ENCODE results near the gene HBB. TPM values are rescaled to one million over a fixed set of nuclear protein-coding genes. Genes with fewer than 3 reads are reported as not detected.

HBB gene
- total RNA-seq, 1 donor from 2014 or later, result 3,814 TPM

DNA sequence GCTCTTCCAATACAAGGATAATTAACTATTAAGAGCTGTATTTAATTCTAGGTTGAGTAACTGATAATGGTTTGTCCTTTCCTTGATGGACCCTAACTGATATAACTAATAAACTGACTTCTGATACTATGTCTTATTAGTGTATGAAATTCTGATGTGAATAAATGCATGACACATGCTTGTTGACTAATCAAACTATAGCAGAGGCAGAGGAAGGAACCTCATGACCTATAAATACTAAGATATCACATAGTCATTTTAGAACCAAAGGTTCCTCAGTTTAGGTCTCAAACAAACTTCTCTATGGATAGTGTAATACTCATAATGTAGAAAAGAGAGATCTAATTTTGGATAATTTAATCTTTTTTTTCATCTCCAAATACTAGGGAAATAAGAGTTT, 12.2 kb upstream of the HBB start:
- Histone ChIP-seq H3K9ac (ENCODE audit: low read depth in 1 of 3, low read length in 3 of 3) (no peak overlapping the region), H3K4me1 (ENCODE audit: control insufficient read depth in 3 of 3, insufficient read depth in 3 of 3, low read length in 3 of 3) (no peaks in the 10 kb centered on the region), H3K27ac (ENCODE audit: low read depth, low read length) (no peak overlapping the region), H3K9me3 (ENCODE audit: control insufficient read depth in 3 of 3, low read length in 3 of 3) (no peaks in the 10 kb centered on the region), H3K27me3 (ENCODE audit: control insufficient read depth in 3 of 3, insufficient read depth in 3 of 3, low read length in 3 of 3) (no peaks in the 10 kb centered on the region), H3K36me3 (ENCODE audit: control insufficient read depth in 3 of 3, insufficient read depth in 3 of 3, low read length in 3 of 3) (no peaks in the 10 kb centered on the region), H3K4me3 (ENCODE audit: low read length in 3 of 3) (no peak overlapping the region)

DNA sequence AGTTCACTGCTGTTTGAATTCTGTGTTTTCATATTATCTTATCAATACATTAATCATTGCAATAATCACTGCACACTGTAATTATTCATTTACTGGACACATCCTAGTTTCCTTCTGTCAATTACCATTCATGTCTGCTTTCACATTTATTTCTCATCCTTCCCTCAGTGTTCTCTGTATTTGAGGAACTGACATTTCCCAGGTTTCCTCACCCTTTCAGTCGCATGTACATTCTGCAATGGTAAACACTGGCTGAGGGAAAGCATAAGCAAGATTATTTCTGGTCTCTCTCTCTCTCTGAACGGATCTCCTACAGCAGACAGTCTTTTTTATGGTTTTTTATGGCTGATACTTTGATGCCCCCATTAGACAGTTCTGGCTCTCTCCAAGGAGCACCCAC, 11.6 kb upstream of the HBB start:
- Histone ChIP-seq H3K36me3 (ENCODE audit: control insufficient read depth in 3 of 3, insufficient read depth in 3 of 3, low read length in 3 of 3) (no peaks in the 10 kb centered on the region), H3K9me3 (ENCODE audit: control insufficient read depth in 3 of 3, low read length in 3 of 3) (no peaks in the 10 kb centered on the region), H3K9ac (ENCODE audit: low read depth in 1 of 3, low read length in 3 of 3) (no peak overlapping the region), H3K27me3 (ENCODE audit: control insufficient read depth in 3 of 3, insufficient read depth in 3 of 3, low read length in 3 of 3) (no peaks in the 10 kb centered on the region), H3K27ac (ENCODE audit: low read depth, low read length) (no peak overlapping the region), H3K4me3 (ENCODE audit: low read length in 3 of 3) (no peak overlapping the region), H3K4me1 (ENCODE audit: control insufficient read depth in 3 of 3, insufficient read depth in 3 of 3, low read length in 3 of 3) (no peaks in the 10 kb centered on the region)

DNA sequence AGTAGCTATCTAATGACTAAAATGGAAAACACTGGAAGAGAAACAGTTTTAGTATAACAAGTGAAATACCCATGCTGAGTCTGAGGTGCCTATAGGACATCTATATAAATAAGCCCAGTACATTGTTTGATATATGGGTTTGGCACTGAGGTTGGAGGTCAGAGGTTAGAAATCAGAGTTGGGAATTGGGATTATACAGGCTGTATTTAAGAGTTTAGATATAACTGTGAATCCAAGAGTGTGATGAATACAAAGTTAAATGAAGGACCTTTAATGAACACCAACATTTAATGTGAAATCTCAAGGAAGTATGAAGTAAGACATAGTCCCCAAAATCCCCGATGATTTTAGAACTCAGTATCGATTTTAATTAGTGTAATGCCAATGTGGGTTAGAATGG, 10.5 kb upstream of the HBB start:
- Histone ChIP-seq H3K4me1 (ENCODE audit: control insufficient read depth in 3 of 3, insufficient read depth in 3 of 3, low read length in 3 of 3) (no peaks in the 10 kb centered on the region), H3K4me3 (ENCODE audit: low read length in 3 of 3) (no peak overlapping the region)

DNA sequence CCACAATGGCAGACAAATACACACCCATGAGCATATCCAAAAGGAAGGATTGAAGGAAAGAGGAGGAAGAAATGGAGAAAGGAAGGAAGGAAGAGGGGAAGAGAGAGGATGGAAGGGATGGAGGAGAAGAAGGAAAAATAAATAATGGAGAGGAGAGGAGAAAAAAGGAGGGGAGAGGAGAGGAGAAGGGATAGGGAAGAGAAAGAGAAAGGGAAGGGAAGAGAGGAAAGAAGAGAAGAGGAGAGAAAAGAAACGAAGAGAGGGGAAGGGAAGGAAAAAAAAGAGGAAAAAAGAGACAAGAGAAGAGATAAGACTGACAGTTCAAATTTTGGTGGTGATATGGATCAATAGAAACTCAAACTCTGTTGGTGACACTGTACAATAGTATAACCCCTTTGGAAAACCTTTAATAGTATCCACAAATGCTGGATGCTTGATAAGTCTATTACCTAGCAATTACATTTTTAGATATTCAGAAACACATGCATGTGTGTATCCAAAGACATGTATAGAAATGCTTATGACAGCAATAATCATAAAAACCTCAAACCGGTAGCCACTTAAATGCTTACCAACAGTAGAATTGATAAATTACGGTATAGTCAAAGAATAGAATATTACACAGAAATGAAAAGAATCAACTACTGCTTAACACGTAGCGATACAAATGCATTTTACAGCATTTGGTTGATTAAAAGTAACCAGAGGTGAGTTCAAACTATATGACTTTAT, 8.7 kb upstream of the HBB start:
- no peak overlapping the region for H3K4me3 ChIP-seq (ENCODE audit: low read length in 3 of 3)
- H3K27me3 ChIP-seq (ENCODE audit: control insufficient read depth in 3 of 3, insufficient read depth in 3 of 3, low read length in 3 of 3), result no peaks in the 10 kb centered on the region
- no peaks in the 10 kb centered on the region for H3K9me3 ChIP-seq (ENCODE audit: control insufficient read depth in 3 of 3, low read length in 3 of 3)
- H3K9ac ChIP-seq (ENCODE audit: low read depth in 1 of 3, low read length in 3 of 3), result no peak overlapping the region
- no peaks in the 10 kb centered on the region for H3K36me3 ChIP-seq (ENCODE audit: control insufficient read depth in 3 of 3, insufficient read depth in 3 of 3, low read length in 3 of 3)
- H3K4me1 ChIP-seq (ENCODE audit: control insufficient read depth in 3 of 3, insufficient read depth in 3 of 3, low read length in 3 of 3), result no peaks in the 10 kb centered on the region
- H3K27ac ChIP-seq (ENCODE audit: low read depth, low read length), result no peak overlapping the region

More for the DNA sequence above, 10.5 kb upstream of the HBB start:
- Histone ChIP-seq H3K36me3 (ENCODE audit: control insufficient read depth in 3 of 3, insufficient read depth in 3 of 3, low read length in 3 of 3) (no peaks in the 10 kb centered on the region), H3K27ac (ENCODE audit: low read depth, low read length) (no peak overlapping the region), H3K9me3 (ENCODE audit: control insufficient read depth in 3 of 3, low read length in 3 of 3) (no peaks in the 10 kb centered on the region), H3K27me3 (ENCODE audit: control insufficient read depth in 3 of 3, insufficient read depth in 3 of 3, low read length in 3 of 3) (no peaks in the 10 kb centered on the region), H3K9ac (ENCODE audit: low read depth in 1 of 3, low read length in 3 of 3) (no peak overlapping the region)

DNA sequence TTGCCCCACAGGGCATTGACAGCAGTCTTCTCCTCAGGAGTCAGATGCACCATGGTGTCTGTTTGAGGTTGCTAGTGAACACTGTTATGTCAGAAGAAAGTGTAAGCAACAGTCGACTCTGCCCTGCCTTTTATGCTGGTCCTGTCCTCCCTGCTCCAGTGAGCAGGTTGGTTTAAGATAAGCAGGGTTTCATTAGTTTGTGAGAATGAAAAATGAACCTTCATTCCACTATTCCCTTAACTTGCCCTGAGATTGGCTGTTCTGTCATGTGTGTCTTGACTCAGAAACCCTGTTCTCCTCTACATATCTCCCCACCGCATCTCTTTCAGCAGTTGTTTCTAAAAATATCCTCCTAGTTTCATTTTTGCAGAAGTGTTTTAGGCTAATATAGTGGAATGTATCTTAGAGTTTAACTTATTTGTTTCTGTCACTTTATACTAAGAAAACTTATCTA, 7.5 kb upstream of the HBB start, which contains the start of gene HBD:
HBD (minus strand) TSS at position 103 of the 454 bp plus-strand sequence; CDS start at position 53, 50 bp downstream.
- Histone ChIP-seq H3K4me1 (ENCODE audit: control insufficient read depth in 3 of 3, insufficient read depth in 3 of 3, low read length in 3 of 3) (no peaks in the 10 kb centered on the region), H3K36me3 (ENCODE audit: control insufficient read depth in 3 of 3, insufficient read depth in 3 of 3, low read length in 3 of 3) (no peaks in the 10 kb centered on the region), H3K4me3 (ENCODE audit: low read length in 3 of 3) (no peak within 1 kb of the TSS), H3K27me3 (ENCODE audit: control insufficient read depth in 3 of 3, insufficient read depth in 3 of 3, low read length in 3 of 3) (no peaks in the 10 kb centered on the region), H3K9ac (ENCODE audit: low read depth in 1 of 3, low read length in 3 of 3) (no peak within 1 kb of the TSS), H3K27ac (ENCODE audit: low read depth, low read length) (no peak within 1 kb of the TSS), H3K9me3 (ENCODE audit: control insufficient read depth in 3 of 3, low read length in 3 of 3) (no peaks in the 10 kb centered on the region)

DNA sequence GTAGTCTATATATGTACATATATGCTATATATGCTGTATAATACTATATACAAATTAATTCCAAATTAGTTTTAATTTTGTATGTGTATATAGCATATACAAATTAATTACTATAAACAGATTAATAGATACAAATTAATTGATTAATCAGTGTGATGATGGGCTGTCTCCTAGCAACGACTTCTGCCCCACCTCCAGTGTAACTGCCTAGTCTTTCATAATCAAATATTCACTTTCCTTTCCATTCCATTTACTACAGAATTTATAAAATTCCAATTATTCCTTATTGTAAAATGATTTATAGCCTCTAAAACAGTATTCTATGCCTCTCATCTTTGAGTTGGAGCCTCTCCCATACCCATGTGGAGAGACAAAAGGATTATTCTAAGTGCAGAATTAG, 6.4 kb upstream of the HBB start:
- no peaks in the 10 kb centered on the region for H3K27me3 ChIP-seq (ENCODE audit: control insufficient read depth in 3 of 3, insufficient read depth in 3 of 3, low read length in 3 of 3)
- no peak overlapping the region for H3K4me3 ChIP-seq (ENCODE audit: low read length in 3 of 3)
- H3K9ac ChIP-seq (ENCODE audit: low read depth in 1 of 3, low read length in 3 of 3), result no peak overlapping the region
- no peaks in the 10 kb centered on the region for H3K4me1 ChIP-seq (ENCODE audit: control insufficient read depth in 3 of 3, insufficient read depth in 3 of 3, low read length in 3 of 3)
- no peaks in the 10 kb centered on the region for H3K36me3 ChIP-seq (ENCODE audit: control insufficient read depth in 3 of 3, insufficient read depth in 3 of 3, low read length in 3 of 3)
- no peaks in the 10 kb centered on the region for H3K9me3 ChIP-seq (ENCODE audit: control insufficient read depth in 3 of 3, low read length in 3 of 3)
- no peak overlapping the region for H3K27ac ChIP-seq (ENCODE audit: low read depth, low read length)

DNA sequence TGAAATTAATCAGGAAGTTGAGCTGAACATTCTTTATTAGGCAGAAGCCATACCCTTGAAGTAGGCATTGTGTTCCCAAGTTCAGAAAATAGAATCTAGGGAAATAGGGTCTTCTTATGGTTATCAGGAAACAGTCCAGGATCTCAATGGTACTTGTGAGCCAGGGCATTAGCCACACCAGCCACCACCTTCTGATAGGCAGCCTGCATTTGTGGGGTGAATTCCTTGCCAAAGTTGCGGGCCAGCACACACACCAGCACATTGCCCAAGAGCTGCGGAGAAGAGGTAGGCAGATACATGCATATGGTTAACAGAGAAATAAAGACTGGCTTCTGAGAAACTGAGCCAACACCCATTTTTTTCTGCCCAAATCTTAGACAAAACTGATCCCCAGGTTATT, 6.0 kb upstream of the HBB start:
- Histone ChIP-seq H3K9ac (ENCODE audit: low read depth in 1 of 3, low read length in 3 of 3) (no peak overlapping the region), H3K9me3 (ENCODE audit: control insufficient read depth in 3 of 3, low read length in 3 of 3) (no peaks in the 10 kb centered on the region), H3K4me3 (ENCODE audit: low read length in 3 of 3) (no peak overlapping the region), H3K27ac (ENCODE audit: low read depth, low read length) (no peak overlapping the region), H3K27me3 (ENCODE audit: control insufficient read depth in 3 of 3, insufficient read depth in 3 of 3, low read length in 3 of 3) (no peaks in the 10 kb centered on the region), H3K36me3 (ENCODE audit: control insufficient read depth in 3 of 3, insufficient read depth in 3 of 3, low read length in 3 of 3) (no peaks in the 10 kb centered on the region), H3K4me1 (ENCODE audit: control insufficient read depth in 3 of 3, insufficient read depth in 3 of 3, low read length in 3 of 3) (no peaks in the 10 kb centered on the region)

DNA sequence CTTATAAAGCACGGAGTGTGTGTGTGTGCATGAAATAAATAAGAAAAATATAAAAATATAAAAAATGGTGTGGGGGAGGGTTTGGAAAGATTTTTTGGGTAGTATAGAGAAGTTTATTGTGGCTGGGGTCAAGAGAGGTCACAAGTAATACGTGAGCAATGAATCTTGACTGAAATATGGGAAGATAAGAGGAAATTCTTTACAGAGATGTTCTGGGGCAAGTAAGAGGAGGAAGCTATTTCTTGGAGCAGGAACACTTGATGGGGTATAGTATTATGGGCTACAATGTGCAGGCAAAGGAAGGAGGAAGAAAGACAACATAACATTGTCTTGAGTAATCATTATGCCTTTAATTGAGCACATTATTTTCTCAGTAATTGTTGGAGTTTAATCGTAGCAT, 5.3 kb upstream of the HBB start:
- Histone ChIP-seq H3K36me3 (ENCODE audit: control insufficient read depth in 3 of 3, insufficient read depth in 3 of 3, low read length in 3 of 3) (no peaks in the 10 kb centered on the region), H3K27me3 (ENCODE audit: control insufficient read depth in 3 of 3, insufficient read depth in 3 of 3, low read length in 3 of 3) (no peaks in the 10 kb centered on the region), H3K4me3 (ENCODE audit: low read length in 3 of 3) (no peak overlapping the region), H3K9me3 (ENCODE audit: control insufficient read depth in 3 of 3, low read length in 3 of 3) (no peaks in the 10 kb centered on the region), H3K27ac (ENCODE audit: low read depth, low read length) (no peak overlapping the region), H3K9ac (ENCODE audit: low read depth in 1 of 3, low read length in 3 of 3) (no peak overlapping the region), H3K4me1 (ENCODE audit: control insufficient read depth in 3 of 3, insufficient read depth in 3 of 3, low read length in 3 of 3) (no peaks in the 10 kb centered on the region)

DNA sequence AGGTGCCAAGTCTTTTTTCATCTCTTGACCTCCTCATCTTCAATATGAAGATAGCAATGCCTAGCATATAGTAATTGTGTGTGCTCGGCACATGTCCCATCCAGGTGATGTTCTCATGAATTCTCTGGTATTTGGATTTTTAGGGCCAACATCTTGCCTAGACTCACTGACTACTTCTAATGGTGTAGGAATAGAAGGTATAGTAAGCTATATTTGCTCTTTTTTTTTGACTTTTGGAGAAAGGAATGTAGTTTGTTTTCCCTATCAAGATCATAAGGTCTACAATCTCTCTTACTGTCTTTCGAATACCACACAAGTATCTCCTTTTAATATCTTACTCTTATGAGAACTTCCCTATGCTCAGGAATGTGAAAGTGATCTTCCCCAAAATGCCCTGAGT, 4.2 kb upstream of the HBB start:
- no peaks in the 10 kb centered on the region for H3K27me3 ChIP-seq (ENCODE audit: control insufficient read depth in 3 of 3, insufficient read depth in 3 of 3, low read length in 3 of 3)
- no peak overlapping the region for H3K4me3 ChIP-seq (ENCODE audit: low read length in 3 of 3)
- no peak overlapping the region for H3K9ac ChIP-seq (ENCODE audit: low read depth in 1 of 3, low read length in 3 of 3)
- H3K27ac ChIP-seq (ENCODE audit: low read depth, low read length), result no peak overlapping the region
- H3K9me3 ChIP-seq (ENCODE audit: control insufficient read depth in 3 of 3, low read length in 3 of 3), result no peaks in the 10 kb centered on the region
- no peaks in the 10 kb centered on the region for H3K36me3 ChIP-seq (ENCODE audit: control insufficient read depth in 3 of 3, insufficient read depth in 3 of 3, low read length in 3 of 3)
- no peaks in the 10 kb centered on the region for H3K4me1 ChIP-seq (ENCODE audit: control insufficient read depth in 3 of 3, insufficient read depth in 3 of 3, low read length in 3 of 3)

DNA sequence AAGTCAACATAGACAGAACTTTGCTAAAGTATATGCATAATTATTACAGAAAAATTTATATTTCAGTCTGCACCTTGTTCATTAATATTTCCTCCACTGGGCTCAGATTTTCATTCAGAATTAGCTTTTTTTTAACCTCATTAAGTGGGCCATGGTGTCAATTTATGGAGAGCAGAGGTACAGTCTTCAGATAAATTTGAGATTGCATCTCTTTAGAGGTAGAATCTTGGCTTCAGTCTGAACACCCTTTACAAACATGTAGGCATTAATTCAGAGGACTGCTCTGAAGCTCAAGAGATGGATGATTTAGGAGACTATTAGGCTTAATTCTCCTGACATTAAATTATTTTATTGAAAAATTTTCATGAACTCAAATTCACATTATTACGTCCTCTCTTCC, 3.4 kb upstream of the HBB start:
- Histone ChIP-seq H3K27me3 (ENCODE audit: control insufficient read depth in 3 of 3, insufficient read depth in 3 of 3, low read length in 3 of 3) (no peaks in the 10 kb centered on the region), H3K9ac (ENCODE audit: low read depth in 1 of 3, low read length in 3 of 3) (no peak overlapping the region), H3K9me3 (ENCODE audit: control insufficient read depth in 3 of 3, low read length in 3 of 3) (no peaks in the 10 kb centered on the region), H3K27ac (ENCODE audit: low read depth, low read length) (no peak overlapping the region), H3K4me1 (ENCODE audit: control insufficient read depth in 3 of 3, insufficient read depth in 3 of 3, low read length in 3 of 3) (no peaks in the 10 kb centered on the region), H3K36me3 (ENCODE audit: control insufficient read depth in 3 of 3, insufficient read depth in 3 of 3, low read length in 3 of 3) (no peaks in the 10 kb centered on the region), H3K4me3 (ENCODE audit: low read length in 3 of 3) (no peak overlapping the region)
